Loucy (cell line): Measurements from ENCODE around the gene SCAP.

Source experiments
- H2AFZ ChIP-seq: fragments of 200-600 bp; sonication (generic); 2 replicates; pipeline ENCODE4 v1.6.0; 2016; ENCODE audit warnings: antibody characterized with exemption, mild to moderate bottlenecking, low read length, moderate library complexity
- H3F3A ChIP-seq: fragments of 200-600 bp; 2 replicates; pipeline ENCODE4 v1.6.0; 2016; ENCODE audit warnings: antibody characterized with exemption, low read depth, mild to moderate bottlenecking
- H3K27me3 ChIP-seq: fragments of 200-600 bp; sonication (generic); 2 replicates; pipeline ENCODE4 v1.6.1; 2014; ENCODE audit warnings: low read length, mild to moderate bottlenecking; ENCODE audit not compliant: insufficient read depth, poor library complexity, severe bottlenecking
- H3K36me3 ChIP-seq: fragments of 200-600 bp; sonication (generic); 2 replicates; pipeline ENCODE4 v1.6.1; 2016; ENCODE audit warnings: low read length; ENCODE audit not compliant: insufficient read depth
- H3K4me1 ChIP-seq: fragments of 200-600 bp; sonication (generic); 2 replicates; pipeline ENCODE4 v1.5.1; 2014; ENCODE audit warnings: low read length, mild to moderate bottlenecking; ENCODE audit not compliant: insufficient read depth, poor library complexity, severe bottlenecking
- H3K4me2 ChIP-seq: fragments of 200-600 bp; sonication (generic); 2 replicates; pipeline ENCODE4 v1.6.0; 2014; ENCODE audit warnings: antibody characterized with exemption, low read length, low read depth, mild to moderate bottlenecking; ENCODE audit not compliant: poor library complexity, severe bottlenecking
- H3K4me3 ChIP-seq: fragments of 200-600 bp; sonication (generic); 2 replicates; pipeline ENCODE4 v1.5.1; 2014; ENCODE audit warnings: low read length, mild to moderate bottlenecking, mixed read lengths; ENCODE audit not compliant: poor library complexity, severe bottlenecking
- H3K79me2 ChIP-seq: fragments of 200-600 bp; sonication (generic); 2 replicates; pipeline ENCODE4 v1.6.1; 2014; ENCODE audit warnings: low read length; ENCODE audit not compliant: insufficient read depth
- H3K9ac ChIP-seq: fragments of 200-600 bp; sonication (generic); 2 replicates; pipeline ENCODE4 v1.6.0; 2014; ENCODE audit warnings: mild to moderate bottlenecking, low read depth, low read length, moderate library complexity; ENCODE audit not compliant: poor library complexity, severe bottlenecking
- H3K9me2 ChIP-seq: fragments of 200-600 bp; sonication (generic); replicated peaks from 2 replicates; pipeline ENCODE4 v1.6.1; 2016; ENCODE audit warnings: low read depth, low read length, mixed read lengths
- H3K9me3 ChIP-seq: fragments of 200-600 bp; sonication (generic); 2 replicates; pipeline ENCODE4 v1.6.1; 2014; ENCODE audit warnings: mild to moderate bottlenecking, antibody characterized with exemption, low read length, low read depth; ENCODE audit not compliant: insufficient read depth
- H4K20me1 ChIP-seq: fragments of 200-600 bp; sonication (generic); 2 replicates; pipeline ENCODE4 v1.6.0; 2014; ENCODE audit warnings: antibody characterized with exemption, low read length, mild to moderate bottlenecking; ENCODE audit not compliant: insufficient read depth, poor library complexity, severe bottlenecking
- EZH2phosphoT487 ChIP-seq: fragments of 200-600 bp; IDR thresholded peaks from 2 replicates; pipeline ENCODE4 v1.6.1; 2018; ENCODE audit warnings: antibody characterized with exemption, mild to moderate bottlenecking, moderate library complexity, borderline replicate concordance
- TF ChIP-seq, protein P1 (sequence below): fragments of 200-600 bp; sonication (generic); conservative IDR thresholded peaks from 2 replicates; pipeline ENCODE4 v1.5.1; 2014; ENCODE audit warnings: mild to moderate bottlenecking, antibody characterized with exemption, low read length

Gene SCAP

GRCh38 chr3:47444103-47444502 lies 31.6 kb downstream of the SCAP start:
- H3K9ac ChIP-seq, result no peak overlapping the region
- H2AFZ ChIP-seq, result no peak overlapping the region
- H3K79me2 ChIP-seq, result peaks cover 50% of the 10 kb centered on the region
- H3K4me1 ChIP-seq, result no peaks in the 10 kb centered on the region
- TF ChIP-seq, protein P1, sequence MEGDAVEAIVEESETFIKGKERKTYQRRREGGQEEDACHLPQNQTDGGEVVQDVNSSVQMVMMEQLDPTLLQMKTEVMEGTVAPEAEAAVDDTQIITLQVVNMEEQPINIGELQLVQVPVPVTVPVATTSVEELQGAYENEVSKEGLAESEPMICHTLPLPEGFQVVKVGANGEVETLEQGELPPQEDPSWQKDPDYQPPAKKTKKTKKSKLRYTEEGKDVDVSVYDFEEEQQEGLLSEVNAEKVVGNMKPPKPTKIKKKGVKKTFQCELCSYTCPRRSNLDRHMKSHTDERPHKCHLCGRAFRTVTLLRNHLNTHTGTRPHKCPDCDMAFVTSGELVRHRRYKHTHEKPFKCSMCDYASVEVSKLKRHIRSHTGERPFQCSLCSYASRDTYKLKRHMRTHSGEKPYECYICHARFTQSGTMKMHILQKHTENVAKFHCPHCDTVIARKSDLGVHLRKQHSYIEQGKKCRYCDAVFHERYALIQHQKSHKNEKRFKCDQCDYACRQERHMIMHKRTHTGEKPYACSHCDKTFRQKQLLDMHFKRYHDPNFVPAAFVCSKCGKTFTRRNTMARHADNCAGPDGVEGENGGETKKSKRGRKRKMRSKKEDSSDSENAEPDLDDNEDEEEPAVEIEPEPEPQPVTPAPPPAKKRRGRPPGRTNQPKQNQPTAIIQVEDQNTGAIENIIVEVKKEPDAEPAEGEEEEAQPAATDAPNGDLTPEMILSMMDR, result no peak
- no peak for TF ChIP-seq EZH2phosphoT487
- peaks cover 30% of the 10 kb centered on the region; the same call in 1 of the 2 replicates for H3K36me3 ChIP-seq
- no peak overlapping the region for H3K4me2 ChIP-seq
- H4K20me1 ChIP-seq, result no peaks in the 10 kb centered on the region
- H3K27me3 ChIP-seq, result no peaks in the 10 kb centered on the region
- no peaks in the 10 kb centered on the region for H3K9me3 ChIP-seq
- no peaks in the 10 kb centered on the region for H3F3A ChIP-seq
- H3K9me2 ChIP-seq, result no peaks in the 10 kb centered on the region
- no peak overlapping the region for H3K4me3 ChIP-seq

DNA sequence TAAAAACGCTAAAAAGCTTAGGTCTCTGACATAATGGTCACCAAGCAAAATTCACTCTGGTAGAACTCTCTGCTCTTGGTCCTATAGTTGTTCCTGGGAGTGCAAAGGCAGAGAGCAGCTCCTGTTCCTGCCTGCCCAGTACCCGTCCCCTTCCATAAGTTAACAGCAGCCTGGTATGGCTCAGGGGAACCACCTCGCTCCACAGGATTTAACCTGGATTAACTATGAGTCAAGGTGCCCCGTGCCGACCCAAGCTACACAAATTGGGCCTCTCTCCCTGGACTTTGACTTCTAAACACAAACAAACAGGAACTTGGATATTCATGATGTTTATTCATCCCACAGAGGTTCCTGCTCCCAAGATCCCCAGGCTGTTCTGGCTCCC lies 32.1 kb downstream of the SCAP start:
- Histone ChIP-seq H3F3A (no peaks in the 10 kb centered on the region), H3K4me2 (no peak overlapping the region), H3K9me3 (no peaks in the 10 kb centered on the region), H3K79me2 (peaks cover 49% of the 10 kb centered on the region), H3K36me3 (peaks cover 34% of the 10 kb centered on the region; the same call in 1 of the 2 replicates), H3K27me3 (no peaks in the 10 kb centered on the region), H3K4me1 (no peaks in the 10 kb centered on the region), H3K9me2 (no peaks in the 10 kb centered on the region), H3K4me3 (no peak overlapping the region), H4K20me1 (no peaks in the 10 kb centered on the region), H3K9ac (no peak overlapping the region), H2AFZ (no peak overlapping the region)
- TF ChIP-seq EZH2phosphoT487, result no peak
- TF ChIP-seq, protein P1, result no peak

- Histone ChIP-seq H3K9me3 (no peaks in the 10 kb centered on the region), H3K79me2 (peaks cover 36% of the 10 kb centered on the region), H3K4me3 (no peak overlapping the region), H3F3A (no peaks in the 10 kb centered on the region), H3K4me1 (no peaks in the 10 kb centered on the region), H3K36me3 (peaks cover 41% of the 10 kb centered on the region; the same call in 1 of the 2 replicates), H3K9ac (no peak overlapping the region), H3K9me2 (no peaks in the 10 kb centered on the region), H3K27me3 (no peaks in the 10 kb centered on the region), H3K4me2 (no peak overlapping the region), H2AFZ (no peak overlapping the region), H4K20me1 (no peaks in the 10 kb centered on the region)
- TF ChIP-seq, protein P1, result no peak
- no peak for TF ChIP-seq EZH2phosphoT487
Observed at GRCh38 chr3:47441796-47442551, 33.8 kb downstream of the SCAP start.
